A673 (cell line): Measurements from ENCODE around the gene VPS13D.
"Not testable (repeated sequence)": the region's sequence is repeated elsewhere in the genome, so short reads cannot be mapped to it uniquely, and the experiment has no call there.

ENCODE experiments used
- CTCF ChIP-seq: fragments of 300-800, 200-600 bp; sonication (generic); conservative IDR thresholded peaks from 2 replicates; pipeline ENCODE4 v1.5.1; 2017; ENCODE audit warnings: low read depth, mild to moderate bottlenecking, antibody characterized with exemption, low read length, moderate library complexity, mixed read lengths
- EZH2 ChIP-seq: fragments of 200-600 bp; sonication (generic); IDR thresholded peaks from 2 replicates; pipeline ENCODE4 v1.6.1; 2017; ENCODE audit warnings: borderline replicate concordance, low read depth, mild to moderate bottlenecking, mixed read lengths, antibody characterized with exemption, low read length; ENCODE audit not compliant: poor library complexity, severe bottlenecking

DNA sequence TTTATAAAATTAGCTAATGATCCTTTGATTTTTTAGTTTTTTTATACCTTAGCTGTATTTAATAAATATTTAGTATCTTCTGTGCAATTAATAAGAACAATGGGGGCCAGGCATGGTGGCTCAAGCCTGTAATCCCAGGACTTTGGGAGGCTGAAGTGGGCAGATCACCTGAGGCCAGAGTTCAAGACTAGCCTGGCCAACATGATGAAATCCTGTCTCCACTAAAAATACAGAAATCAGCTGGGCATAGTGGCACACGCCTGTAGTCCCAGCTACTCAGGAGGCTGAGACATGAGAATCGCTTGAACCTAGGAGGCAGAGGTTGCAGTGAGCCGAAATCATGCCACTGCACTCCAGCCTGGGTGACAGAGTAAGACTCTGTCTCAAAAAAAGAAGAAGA, 241.1 kb downstream of the VPS13D start:
- TF ChIP-seq CTCF, EZH2: not testable (repeated sequence)
